Measurements from ENCODE around the gene DPYSL5. TPM values are rescaled to one million over a fixed set of nuclear protein-coding genes. Genes with fewer than 3 reads are reported as not detected.

The DPYSL5 gene
- polyA plus RNA-seq, 2 of the 4 experiments (the other 2 are of a cell fraction) = 2.5 to 8.2 TPM

DNA sequence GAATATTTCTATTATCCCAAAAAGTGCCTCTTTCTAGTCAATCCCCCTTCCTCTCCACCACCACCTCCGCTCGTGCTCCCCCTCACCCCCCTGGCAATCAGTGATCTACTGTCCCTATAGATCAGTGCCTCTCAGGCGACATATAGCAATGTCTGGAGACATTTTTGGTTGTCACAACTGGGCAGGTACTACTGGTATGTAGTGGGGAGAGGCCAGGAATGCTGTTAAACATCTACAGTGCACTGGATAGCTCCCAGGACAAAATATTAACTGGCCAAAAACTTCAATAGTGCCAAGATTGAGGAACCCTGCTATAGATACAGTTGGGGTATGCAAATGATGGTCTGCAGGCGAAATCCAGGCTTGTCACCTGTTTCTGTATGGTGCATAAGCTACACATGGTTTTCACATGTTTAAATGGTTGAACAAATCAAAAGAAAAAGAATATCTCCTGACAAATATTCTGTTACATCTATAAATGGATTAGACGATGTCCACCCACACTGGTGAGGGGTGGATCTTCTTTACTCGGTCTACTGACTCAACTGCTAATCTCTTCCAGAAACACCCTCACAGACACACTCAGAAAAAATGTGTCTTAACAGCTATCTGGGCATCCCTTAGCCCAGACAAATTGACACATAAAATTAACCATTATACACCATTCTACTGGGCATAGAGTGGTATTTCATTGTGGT, 25.5 kb downstream of the DPYSL5 start:
- DNase-seq (ENCODE audit: low read depth in 1 of 2, low spot score in 1 of 2) (no peak), ATAC-seq (no peak), FAIRE-seq (no peak)
- POLR2A ChIA-PET = no interaction called here
- H3K4me3 ChIP-seq = no peak overlapping the region
- H3K4me1 ChIP-seq = no peaks in the 10 kb centered on the region
- no peak overlapping the region for H3K4me2 ChIP-seq
- CTCF ChIA-PET = interaction anchor here (0.8 to 4.0 kb wide), 2 partner anchors 27 to 45 kb away, joined by 3 to 20 read pairs; no protein-coding TSS in a partner anchor
- TF ChIP-seq, protein P1, sequence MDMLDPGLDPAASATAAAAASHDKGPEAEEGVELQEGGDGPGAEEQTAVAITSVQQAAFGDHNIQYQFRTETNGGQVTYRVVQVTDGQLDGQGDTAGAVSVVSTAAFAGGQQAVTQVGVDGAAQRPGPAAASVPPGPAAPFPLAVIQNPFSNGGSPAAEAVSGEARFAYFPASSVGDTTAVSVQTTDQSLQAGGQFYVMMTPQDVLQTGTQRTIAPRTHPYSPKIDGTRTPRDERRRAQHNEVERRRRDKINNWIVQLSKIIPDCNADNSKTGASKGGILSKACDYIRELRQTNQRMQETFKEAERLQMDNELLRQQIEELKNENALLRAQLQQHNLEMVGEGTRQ (IDR thresholded peaks at IDR 0.05) = no peak
- TF ChIP-seq EHMT2 (IDR thresholded peaks at IDR 0.05; ENCODE audit: low read depth) = no peak
- no peak for TF ChIP-seq KDM1A (IDR thresholded peaks at IDR 0.05; ENCODE audit: low read depth)
- no peak for TF ChIP-seq MAFK (IDR thresholded peaks at IDR 0.05; ENCODE audit: partially characterized antibody)
- no peak for TF ChIP-seq HOXA7 (CRISPR knock-in tag; IDR thresholded peaks at IDR 0.05)
- TF ChIP-seq POLR2A (IDR thresholded peaks at IDR 0.05; ENCODE audit: low read length) = no peak
- no peak for TF ChIP-seq TFCP2L1 (CRISPR knock-in tag; IDR thresholded peaks at IDR 0.05)
- no peaks in the 10 kb centered on the region for H3K9me3 ChIP-seq
- H3K27ac ChIP-seq = no peak overlapping the region
- 40% methylated on average over 6 of the region's 6 CpGs for WGBS (ENCODE audit: missing lambda C conversion rate)

GRCh38 chr2:26874514-26874913, 26.6 kb downstream of the DPYSL5 start:
- WGBS (ENCODE audit: missing lambda C conversion rate) = 42% methylated on average over 2 of the region's 2 CpGs
- ChIA-PET CTCF (interaction anchor here (1.5 to 4.0 kb wide), 2 partner anchors 16 to 28 kb away, joined by 3 to 20 read pairs; no protein-coding TSS in a partner anchor), POLR2A (no interaction called here)
- no peaks in the 10 kb centered on the region for H3K4me1 ChIP-seq
- ATAC-seq (no peak), DNase-seq (ENCODE audit: low read depth in 1 of 2, low spot score in 1 of 2) (no peak), FAIRE-seq (no peak)
- no peaks in the 10 kb centered on the region for H3K9me3 ChIP-seq
- TF ChIP-seq FOXS1 (CRISPR knock-in tag; IDR thresholded peaks at IDR 0.05) = no peak
- no peak for TF ChIP-seq GATA3 (IDR thresholded peaks at IDR 0.05; ENCODE audit: borderline replicate concordance)
- TF ChIP-seq TP53 (CRISPR knock-in tag; IDR thresholded peaks at IDR 0.05) = no peak
- TF ChIP-seq CHD4 (IDR thresholded peaks at IDR 0.05; ENCODE audit: borderline replicate concordance) = no peak
- no peak for TF ChIP-seq EHF (CRISPR knock-in tag; IDR thresholded peaks at IDR 0.05)
- TF ChIP-seq ZSCAN20 (CRISPR knock-in tag; IDR thresholded peaks at IDR 0.05) = no peak
- no peak for TF ChIP-seq CHD2 (IDR thresholded peaks at IDR 0.05; ENCODE audit: low read length, partially characterized antibody)
- no peak for TF ChIP-seq KDM5A (IDR thresholded peaks at IDR 0.05)
- TF ChIP-seq NFE2L2 (conservative IDR thresholded peaks at IDR 0.05; ENCODE audit: low read length) = no peak
- no peak for TF ChIP-seq HOXB5 (CRISPR knock-in tag; IDR thresholded peaks at IDR 0.05)
- TF ChIP-seq FOSB (CRISPR knock-in tag; IDR thresholded peaks at IDR 0.05) = no peak
- TF ChIP-seq RARB (CRISPR knock-in tag; IDR thresholded peaks at IDR 0.05) = no peak
- no peak for TF ChIP-seq HOXB13 (CRISPR knock-in tag; IDR thresholded peaks at IDR 0.05; ENCODE audit: low read depth)
- TF ChIP-seq PBX3 (IDR thresholded peaks at IDR 0.05) = no peak
- TF ChIP-seq NPAS2 (CRISPR knock-in tag; IDR thresholded peaks at IDR 0.05; ENCODE audit: borderline replicate concordance) = no peak
- no peak for TF ChIP-seq BHLHE40 (IDR thresholded peaks at IDR 0.05; ENCODE audit: low read depth, low read length)
- no peak for TF ChIP-seq ZFP36 (IDR thresholded peaks at IDR 0.05; ENCODE audit: borderline replicate concordance, partially characterized antibody)
- no peak for TF ChIP-seq HOXA7 (CRISPR knock-in tag; IDR thresholded peaks at IDR 0.05)
- TF ChIP-seq RFX5 (IDR thresholded peaks at IDR 0.05) = no peak
- H3K4me2 ChIP-seq = no peak overlapping the region
- no peak overlapping the region for H3K27ac ChIP-seq
- no peak overlapping the region for H3K4me3 ChIP-seq

Measured in A549 (cell line).